Renal cortex interstitium (tissue), 15 donors: ENCODE results near the gene PPDPF. TPM values are rescaled to one million over a fixed set of nuclear protein-coding genes. Genes with fewer than 3 reads are reported as not detected.

ENCODE experiments used
- DNase-seq, 11 donors: peaks; one replicate each; pipeline ENCODE4 v3.0.0-alpha.2; 2013; ENCODE audit warnings: low read depth in 9 of 11, low spot score in 4 of 11; ENCODE audit errors: extremely low read depth in 1 of 11
- long read RNA-seq, 16 experiments: transcript quantifications; one replicate each; lab custom pipeline, GENCODE V29; 2026
- polyA plus RNA-seq, 3 donors: library from polyadenylated mRNA; unstranded; fragments of 120-200 nt; gene quantifications; one replicate each; pipeline ENCODE4 v1.2.1, GENCODE V29; 2013; ENCODE audit not compliant: insufficient read length in 3 of 3

PPDPF gene, protein sequence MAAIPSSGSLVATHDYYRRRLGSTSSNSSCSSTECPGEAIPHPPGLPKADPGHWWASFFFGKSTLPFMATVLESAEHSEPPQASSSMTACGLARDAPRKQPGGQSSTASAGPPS
- polyA plus RNA-seq = 100 to 1,000 TPM; 145 to 341 (median 332) TPM
- long read RNA-seq, donor 1, transcript PPDPF-202 (4 exons, 868 nt) = major isoform, 198 of 251 reads
- long read RNA-seq, donor 1, partial matches to known transcripts = 44 of 251 reads
- long read RNA-seq, donor 1, other reads (novel, unspliced or antisense) = 0 of 251 reads
- long read RNA-seq, donor 2, transcript PPDPF-202 (4 exons, 868 nt) = major isoform, 158 of 207 reads
- long read RNA-seq, donor 2, partial matches to known transcripts = 37 of 207 reads
- long read RNA-seq, donor 2, other reads (novel, unspliced or antisense) = 6 of 207 reads
- long read RNA-seq, donor 3, transcript PPDPF-204 (3 exons, 478 nt) = minor isoform, 8 of 290 reads
- long read RNA-seq, donor 3, transcript PPDPF-202 (4 exons, 868 nt) = major isoform, 247 of 290 reads
- long read RNA-seq, donor 3, partial matches to known transcripts = 21 of 290 reads
- long read RNA-seq, donor 3, other reads (novel, unspliced or antisense) = 11 of 290 reads
- long read RNA-seq, donor 4, transcript PPDPF-202 (4 exons, 868 nt) = major isoform, 158 of 203 reads
- long read RNA-seq, donor 4, partial matches to known transcripts = 20 of 203 reads
- long read RNA-seq, donor 4, other reads (novel, unspliced or antisense) = 18 of 203 reads
- long read RNA-seq, donor 5, transcript PPDPF-202 (4 exons, 868 nt) = major isoform, 519 of 630 reads
- long read RNA-seq, donor 5, transcript PPDPF-203 (2 exons, 373 nt) = minor isoform, 6 of 630 reads
- long read RNA-seq, donor 5, transcript PPDPF-204 (3 exons, 478 nt) = minor isoform, 9 of 630 reads
- long read RNA-seq, donor 5, partial matches to known transcripts = 49 of 630 reads
- long read RNA-seq, donor 5, other reads (novel, unspliced or antisense) = 43 of 630 reads
- long read RNA-seq, donor 6, transcript PPDPF-204 (3 exons, 478 nt) = minor isoform, 6 of 400 reads
- long read RNA-seq, donor 6, transcript PPDPF-202 (4 exons, 868 nt) = major isoform, 243 of 400 reads
- long read RNA-seq, donor 6, transcript PPDPF-201 (3 exons, 627 nt) = minor isoform, 8 of 400 reads
- long read RNA-seq, donor 6, transcript PPDPF-203 (2 exons, 373 nt) = minor isoform, 11 of 400 reads
- long read RNA-seq, donor 6, partial matches to known transcripts = 117 of 400 reads
- long read RNA-seq, donor 6, other reads (novel, unspliced or antisense) = 15 of 400 reads
- long read RNA-seq, donor 7, transcript PPDPF-202 (4 exons, 868 nt) = major isoform, 262 of 323 reads
- long read RNA-seq, donor 7, transcript PPDPF-201 (3 exons, 627 nt) = minor isoform, 9 of 323 reads
- long read RNA-seq, donor 7, transcript PPDPF-204 (3 exons, 478 nt) = minor isoform, 7 of 323 reads
- long read RNA-seq, donor 7, partial matches to known transcripts = 29 of 323 reads
- long read RNA-seq, donor 7, other reads (novel, unspliced or antisense) = 13 of 323 reads
- long read RNA-seq, donor 8, transcript PPDPF-202 (4 exons, 868 nt) = major isoform, 425 of 529 reads
- long read RNA-seq, donor 8, transcript PPDPF-201 (3 exons, 627 nt) = minor isoform, 9 of 529 reads
- long read RNA-seq, donor 8, partial matches to known transcripts = 62 of 529 reads
- long read RNA-seq, donor 8, other reads (novel, unspliced or antisense) = 25 of 529 reads
- long read RNA-seq, donor 9, transcript PPDPF-201 (3 exons, 627 nt) = minor isoform, 6 of 292 reads
- long read RNA-seq, donor 9, transcript PPDPF-202 (4 exons, 868 nt) = major isoform, 251 of 292 reads
- long read RNA-seq, donor 9, partial matches to known transcripts = 22 of 292 reads
- long read RNA-seq, donor 9, other reads (novel, unspliced or antisense) = 9 of 292 reads
- long read RNA-seq, donor 10, transcript PPDPF-203 (2 exons, 373 nt) = minor isoform, 7 of 259 reads
- long read RNA-seq, donor 10, transcript PPDPF-202 (4 exons, 868 nt) = major isoform, 212 of 259 reads
- long read RNA-seq, donor 10, partial matches to known transcripts = 27 of 259 reads
- long read RNA-seq, donor 10, other reads (novel, unspliced or antisense) = 7 of 259 reads
- long read RNA-seq, donor 11, transcript PPDPF-203 (2 exons, 373 nt) = minor isoform, 5 of 138 reads
- long read RNA-seq, donor 11, transcript PPDPF-202 (4 exons, 868 nt) = major isoform, 111 of 138 reads
- long read RNA-seq, donor 11, partial matches to known transcripts = 12 of 138 reads
- long read RNA-seq, donor 11, other reads (novel, unspliced or antisense) = 6 of 138 reads
- long read RNA-seq, donor 12, transcript PPDPF-202 (4 exons, 868 nt) = major isoform, 70 of 91 reads
- long read RNA-seq, donor 12, partial matches to known transcripts = 16 of 91 reads
- long read RNA-seq, donor 12, other reads (novel, unspliced or antisense) = 5 of 91 reads
- long read RNA-seq, donor 13, transcript PPDPF-202 (4 exons, 868 nt) = major isoform, 408 of 568 reads
- long read RNA-seq, donor 13, transcript PPDPF-203 (2 exons, 373 nt) = minor isoform, 7 of 568 reads
- long read RNA-seq, donor 13, transcript PPDPF-201 (3 exons, 627 nt) = minor isoform, 11 of 568 reads
- long read RNA-seq, donor 13, transcript PPDPF-204 (3 exons, 478 nt) = minor isoform, 5 of 568 reads
- long read RNA-seq, donor 13, partial matches to known transcripts = 115 of 568 reads
- long read RNA-seq, donor 13, other reads (novel, unspliced or antisense) = 22 of 568 reads
- long read RNA-seq, donor 14, transcript PPDPF-202 (4 exons, 868 nt) = major isoform, 190 of 232 reads
- long read RNA-seq, donor 14, transcript PPDPF-204 (3 exons, 478 nt) = minor isoform, 6 of 232 reads
- long read RNA-seq, donor 14, partial matches to known transcripts = 23 of 232 reads
- long read RNA-seq, donor 14, other reads (novel, unspliced or antisense) = 10 of 232 reads
- long read RNA-seq, donor 15, transcript PPDPF-202 (4 exons, 868 nt) = major isoform, 126 of 147 reads
- long read RNA-seq, donor 15, partial matches to known transcripts = 14 of 147 reads
- long read RNA-seq, donor 15, other reads (novel, unspliced or antisense) = 5 of 147 reads
- long read RNA-seq, donor 16, transcript PPDPF-202 (4 exons, 868 nt) = major isoform, 647 of 747 reads
- long read RNA-seq, donor 16, transcript PPDPF-204 (3 exons, 478 nt) = minor isoform, 6 of 747 reads
- long read RNA-seq, donor 16, transcript PPDPF-201 (3 exons, 627 nt) = minor isoform, 9 of 747 reads
- long read RNA-seq, donor 16, partial matches to known transcripts = 55 of 747 reads
- long read RNA-seq, donor 16, other reads (novel, unspliced or antisense) = 28 of 747 reads

DNA sequence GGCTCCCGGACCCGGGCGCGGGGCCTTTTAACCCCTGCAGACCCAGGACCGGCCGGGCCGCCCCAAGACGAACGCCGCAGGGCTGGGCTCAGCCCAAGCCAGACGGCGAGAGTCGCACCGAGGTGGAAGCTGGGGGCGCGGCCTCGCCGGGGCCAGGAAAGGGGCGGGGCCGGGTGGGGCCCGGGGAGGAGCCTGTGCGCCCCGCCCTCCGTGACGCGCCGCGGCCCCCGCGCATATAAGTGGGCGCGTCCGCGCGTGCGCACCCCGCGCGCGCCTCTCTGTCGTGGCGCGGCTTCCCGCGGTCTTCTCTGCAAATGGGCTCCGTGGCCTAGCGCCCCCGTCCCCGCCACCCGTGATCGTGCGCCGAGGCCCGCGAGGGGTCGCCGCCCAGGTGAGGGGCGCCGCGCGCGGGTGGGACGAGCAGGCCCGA lies at the start of gene PPDPF:
Gene PPDPF, plus strand, starts transcription at position 262 of the 430 bp plus-strand sequence. CDS start 544 bp downstream, outside the sequence.
- DNase-seq = peak in 9 of 11 donors; percentile 60 to 87 (median 78)

DNA sequence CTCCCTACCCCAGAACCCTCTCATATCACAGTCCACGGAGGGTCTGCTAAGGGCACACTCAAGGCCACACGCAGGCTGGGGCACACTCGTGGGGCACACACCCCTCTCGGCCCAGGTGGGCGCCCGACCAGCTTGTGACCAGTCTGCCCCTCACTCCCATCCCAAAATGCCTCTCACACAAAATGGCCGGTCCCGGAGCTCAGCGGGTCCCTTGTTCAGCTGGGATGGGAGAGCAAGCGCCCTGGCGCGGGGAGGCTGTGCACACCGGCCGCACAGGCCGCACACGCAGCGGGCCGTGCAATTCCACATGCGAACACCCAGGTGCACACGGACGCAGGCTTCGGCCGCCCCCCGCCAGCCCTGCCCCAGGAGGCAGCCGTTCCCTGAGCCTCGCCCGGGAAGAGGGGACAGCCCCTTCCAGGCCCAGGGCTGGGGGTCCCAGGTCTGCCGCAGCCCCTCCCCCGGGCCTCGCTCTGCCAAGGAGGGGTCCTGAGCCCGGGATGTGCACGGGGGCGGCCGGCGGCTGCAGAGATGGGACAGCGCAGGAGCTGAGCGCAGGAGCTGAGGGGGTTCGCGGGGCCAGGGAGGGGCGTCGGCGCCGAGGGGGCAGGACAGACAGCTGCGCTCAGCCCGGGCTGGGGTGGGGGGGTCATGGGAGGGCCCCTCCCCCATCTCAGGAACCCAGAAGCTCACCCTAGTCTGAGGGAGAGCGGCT lies 49.4 kb upstream of the PPDPF start:
- DNase-seq = no peak

DNA sequence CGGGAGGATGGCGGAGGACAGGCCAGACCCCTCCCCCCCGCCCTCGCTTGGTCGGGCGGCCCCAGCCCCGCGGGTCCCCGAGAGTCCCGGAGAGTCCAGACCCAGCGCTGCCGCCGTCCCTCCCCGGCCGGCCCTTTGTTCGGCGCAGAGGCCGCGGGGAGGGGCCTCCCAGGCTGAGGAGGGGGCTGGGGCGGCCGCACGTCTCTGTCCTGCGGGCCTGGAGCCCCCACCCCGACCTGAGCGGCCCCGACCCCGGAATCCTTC lies 48.9 kb upstream of the PPDPF start:
- DNase-seq = no peak

DNA sequence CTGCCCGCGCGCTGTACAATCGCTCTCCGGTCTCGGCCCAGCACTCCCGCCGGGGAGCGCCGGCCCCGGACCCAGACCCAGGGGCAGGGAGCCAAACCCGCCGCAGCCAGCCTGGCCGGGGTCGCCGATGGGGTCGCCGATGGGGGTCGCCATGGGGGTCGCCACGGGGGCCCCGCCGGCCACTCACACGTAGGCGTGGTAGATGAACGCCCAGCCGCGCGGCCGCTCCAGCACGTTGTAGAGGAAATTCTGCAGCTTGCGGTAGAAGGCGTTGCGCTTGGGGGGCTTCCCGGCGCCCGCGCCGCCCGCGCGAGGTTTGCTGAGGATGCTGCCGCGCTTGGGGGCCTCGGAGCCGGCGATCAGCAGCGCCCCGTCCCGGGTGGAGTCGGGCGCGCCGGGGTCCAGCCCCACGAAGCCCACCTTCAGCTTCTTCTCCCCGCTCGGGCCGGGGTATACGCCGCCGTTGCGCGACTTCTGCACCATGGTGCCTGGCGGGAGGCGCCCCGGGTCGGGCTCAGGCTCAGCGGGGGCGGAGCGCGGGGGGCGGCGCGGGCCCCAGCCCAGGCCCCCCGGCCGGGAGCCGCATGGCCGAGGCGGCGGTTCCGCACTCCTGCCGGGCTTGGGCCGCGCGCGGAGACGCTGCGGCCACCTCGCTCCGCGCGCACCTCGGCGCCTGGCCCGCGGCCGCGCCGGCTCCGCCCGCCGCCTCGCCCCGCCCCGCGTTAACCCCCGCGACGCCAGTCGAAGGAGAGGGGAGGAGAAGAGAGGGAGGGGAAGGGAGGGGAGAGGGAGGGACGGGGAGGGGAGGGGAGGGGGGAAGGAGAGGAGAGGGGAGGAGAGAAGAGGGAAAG lies 48.4 kb upstream of the PPDPF start, which contains the start of gene KCNQ2:
Gene KCNQ2, minus strand, starts transcription at position 675 of the 851 bp plus-strand sequence. Its CDS starts 192 bp downstream, at position 483.
- DNase-seq = no peak

DNA sequence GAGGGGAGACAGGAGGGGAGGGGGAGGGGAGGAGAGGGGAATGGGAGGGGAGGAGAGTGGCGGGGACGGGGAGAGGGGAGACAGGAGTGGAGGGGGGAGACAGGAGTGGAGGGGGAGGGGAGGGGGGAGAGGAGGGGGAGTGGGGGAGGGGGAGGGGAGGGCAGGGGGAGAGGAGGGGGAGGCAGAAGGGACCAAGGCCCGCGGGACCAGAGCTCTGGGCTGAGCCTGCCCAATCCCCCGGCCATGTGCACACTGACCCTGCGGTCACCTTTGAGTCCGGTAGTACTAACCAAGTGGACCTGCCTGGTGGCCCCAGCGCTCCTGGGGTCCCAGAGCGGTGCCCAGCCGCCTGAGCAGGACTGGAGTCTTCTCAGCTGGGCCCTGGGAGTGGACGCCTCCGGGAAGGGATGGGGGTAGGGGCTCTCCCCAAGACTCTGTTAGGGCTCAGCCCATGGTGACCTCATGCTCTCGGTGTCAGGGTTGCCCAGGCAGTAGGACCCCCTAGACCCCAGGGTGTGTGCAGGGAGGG lies 47.6 kb upstream of the PPDPF start:
- DNase-seq = no peak

DNA sequence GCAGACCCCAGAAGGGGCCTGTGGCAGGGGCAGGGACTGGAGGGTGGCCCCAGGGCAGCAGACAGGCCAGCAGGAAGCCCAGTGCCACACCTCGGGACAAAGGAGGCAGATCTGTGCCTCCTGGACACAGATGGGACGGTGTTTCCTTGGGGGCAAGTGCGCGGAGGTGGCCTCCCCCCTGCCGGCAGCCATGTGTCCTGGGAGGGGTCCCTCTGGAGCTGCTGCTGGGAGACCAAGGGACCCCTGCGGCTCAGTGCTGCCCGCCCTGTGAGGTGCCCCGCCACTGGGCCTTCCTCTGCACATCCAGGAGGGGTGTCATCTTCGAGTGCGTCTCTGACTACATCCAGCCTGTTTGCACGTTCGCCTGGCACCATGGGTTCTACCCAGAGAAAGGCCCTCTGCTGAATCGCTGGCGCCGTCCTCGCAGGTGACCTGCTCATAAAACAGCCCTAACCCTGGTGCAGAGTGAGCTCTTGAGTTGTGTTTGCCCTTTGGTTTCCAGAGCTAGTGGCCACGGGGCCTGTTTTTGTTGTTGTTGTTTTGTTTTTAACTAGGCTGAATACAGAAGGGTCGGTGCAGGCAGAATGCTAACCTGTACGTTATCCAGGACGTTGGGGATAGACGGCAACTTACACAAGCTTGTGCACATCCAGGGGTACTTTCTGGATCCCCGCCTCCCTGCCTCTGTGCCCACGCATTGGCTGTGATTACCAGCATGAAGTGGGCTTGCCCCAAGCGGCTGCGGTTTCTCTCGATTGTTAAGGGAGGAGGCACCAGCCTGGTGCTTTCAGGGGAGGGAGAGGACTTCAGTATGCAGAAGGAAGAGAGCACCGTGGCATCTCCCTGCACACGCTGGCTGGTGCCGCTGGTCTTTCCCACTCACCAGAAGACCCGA lies 46.8 kb upstream of the PPDPF start:
- DNase-seq = no peak

DNA sequence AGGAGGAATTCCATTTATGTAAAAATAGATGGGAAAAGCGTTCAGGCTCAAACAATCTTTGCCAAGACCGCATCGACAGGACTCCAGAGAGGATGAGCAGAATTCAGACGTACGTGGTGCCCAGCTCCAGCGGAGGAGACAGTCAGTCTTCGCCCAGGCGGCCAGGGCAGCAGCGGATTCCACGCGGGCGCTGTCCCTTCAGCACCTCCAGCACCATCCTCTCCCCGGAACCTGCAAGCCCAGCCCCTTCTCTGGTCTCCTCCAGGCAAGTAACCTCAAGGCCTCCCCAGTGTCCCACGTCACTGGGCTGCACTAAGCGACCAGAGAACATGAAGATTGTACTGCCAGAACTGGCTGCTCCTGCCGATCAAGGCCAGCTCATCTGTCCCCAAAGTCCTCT lies 45.4 kb upstream of the PPDPF start:
- peak in 4 of 11 donors; percentile 33 to 59 (median 52) for DNase-seq

DNA sequence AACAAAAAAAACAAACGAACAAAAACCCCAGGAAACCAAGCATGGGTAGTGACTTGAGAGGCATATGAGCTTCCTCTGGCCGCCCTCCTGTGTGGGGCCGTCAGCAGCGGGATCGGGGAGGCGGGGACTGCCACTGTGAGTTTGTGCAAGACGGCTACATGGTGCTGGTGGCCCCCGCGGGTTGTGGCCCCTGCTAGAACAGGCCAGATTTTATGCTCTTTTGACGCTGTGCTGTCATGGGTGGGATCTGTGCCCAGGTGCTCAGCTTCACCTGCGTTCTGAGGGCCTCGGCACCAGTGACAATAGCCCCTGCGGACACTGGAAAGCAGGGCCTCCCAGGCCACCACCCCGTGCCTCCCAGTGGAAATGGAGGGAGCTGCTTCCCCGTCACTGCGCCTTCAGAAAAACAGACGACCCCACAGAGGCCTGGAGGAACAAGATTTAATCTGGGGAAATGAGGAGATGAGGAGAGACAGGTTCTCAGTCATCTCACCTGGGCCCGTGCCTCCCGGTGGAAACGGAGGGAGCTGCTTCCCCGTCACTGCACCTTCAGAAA lies 43.4 kb upstream of the PPDPF start:
- DNase-seq = no peak

DNA sequence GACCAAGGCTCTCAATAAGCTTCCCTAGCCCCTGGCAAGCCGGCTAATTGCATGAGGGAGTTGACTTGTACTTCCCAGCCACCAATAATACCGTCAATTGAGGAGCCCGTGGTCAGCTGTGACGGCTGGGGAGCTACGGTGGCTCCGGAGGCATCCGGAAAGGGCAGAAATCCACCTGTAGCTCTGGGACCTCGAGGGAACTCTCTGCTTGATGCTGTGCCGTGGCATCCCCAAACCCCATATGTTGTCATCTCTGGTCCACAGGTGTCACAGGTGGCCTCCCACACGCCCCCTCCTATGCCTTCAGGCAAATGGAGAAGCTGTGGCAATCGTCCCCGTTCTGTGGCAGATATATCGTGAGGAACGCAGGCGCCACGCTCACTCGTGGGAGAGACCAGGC lies 42.6 kb upstream of the PPDPF start:
- no peak for DNase-seq

DNA sequence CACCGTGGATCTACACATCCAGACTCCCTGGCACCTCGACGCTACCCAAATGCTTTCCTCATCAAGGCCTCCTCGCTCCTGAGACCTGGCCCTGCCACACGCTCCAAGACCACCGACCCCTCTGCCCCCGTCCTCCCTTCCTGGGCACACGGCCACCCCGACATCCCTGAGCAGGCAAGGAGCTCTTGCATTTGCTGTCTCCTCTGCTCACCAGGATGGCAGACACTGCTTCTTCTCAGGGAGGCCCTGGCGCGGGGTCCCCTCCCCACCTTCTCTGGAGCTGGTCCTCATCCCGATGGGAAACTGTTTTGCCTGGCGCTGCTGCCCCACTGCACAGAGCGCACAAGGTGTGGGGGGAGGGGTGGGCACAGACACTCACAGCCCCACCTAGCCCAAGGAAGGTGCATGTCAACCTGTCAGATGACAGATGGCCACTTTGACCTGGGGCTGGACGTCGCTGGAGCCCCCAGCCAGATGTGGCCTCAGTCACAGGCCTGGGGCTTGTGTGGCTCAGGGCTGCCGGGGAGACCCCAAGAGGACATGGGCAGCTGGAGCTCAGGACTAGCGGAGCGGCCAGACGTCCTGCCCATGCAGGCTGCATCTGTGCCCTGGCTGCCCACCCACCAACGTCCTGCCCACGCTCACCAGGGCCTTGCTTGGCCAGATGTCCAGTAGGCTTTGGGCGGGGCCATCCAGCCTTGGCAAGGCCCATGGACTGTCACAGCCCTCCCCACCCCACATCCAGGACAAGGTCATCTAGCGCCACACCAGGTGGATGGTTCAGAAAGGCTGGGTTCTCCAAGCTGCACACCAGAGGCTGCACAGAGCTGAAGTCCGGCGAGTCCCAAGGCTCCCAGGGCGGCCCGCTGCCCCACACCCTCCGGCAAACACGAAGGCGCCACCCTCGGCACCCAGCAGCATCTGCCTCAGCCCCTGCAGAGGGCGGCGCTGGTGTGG lies 41.9 kb upstream of the PPDPF start:
- no peak for DNase-seq
